DLD1 (cell line): ENCODE measurements around the gene GRM4.

ENCODE experiments used
- in situ Hi-C: cut with HindIII; loops from 2 replicates; pipeline ENCODE4 v1.10.0; 2017; ENCODE audit warnings: low sequenced_read_pairs

The GRM4 gene

DNA sequence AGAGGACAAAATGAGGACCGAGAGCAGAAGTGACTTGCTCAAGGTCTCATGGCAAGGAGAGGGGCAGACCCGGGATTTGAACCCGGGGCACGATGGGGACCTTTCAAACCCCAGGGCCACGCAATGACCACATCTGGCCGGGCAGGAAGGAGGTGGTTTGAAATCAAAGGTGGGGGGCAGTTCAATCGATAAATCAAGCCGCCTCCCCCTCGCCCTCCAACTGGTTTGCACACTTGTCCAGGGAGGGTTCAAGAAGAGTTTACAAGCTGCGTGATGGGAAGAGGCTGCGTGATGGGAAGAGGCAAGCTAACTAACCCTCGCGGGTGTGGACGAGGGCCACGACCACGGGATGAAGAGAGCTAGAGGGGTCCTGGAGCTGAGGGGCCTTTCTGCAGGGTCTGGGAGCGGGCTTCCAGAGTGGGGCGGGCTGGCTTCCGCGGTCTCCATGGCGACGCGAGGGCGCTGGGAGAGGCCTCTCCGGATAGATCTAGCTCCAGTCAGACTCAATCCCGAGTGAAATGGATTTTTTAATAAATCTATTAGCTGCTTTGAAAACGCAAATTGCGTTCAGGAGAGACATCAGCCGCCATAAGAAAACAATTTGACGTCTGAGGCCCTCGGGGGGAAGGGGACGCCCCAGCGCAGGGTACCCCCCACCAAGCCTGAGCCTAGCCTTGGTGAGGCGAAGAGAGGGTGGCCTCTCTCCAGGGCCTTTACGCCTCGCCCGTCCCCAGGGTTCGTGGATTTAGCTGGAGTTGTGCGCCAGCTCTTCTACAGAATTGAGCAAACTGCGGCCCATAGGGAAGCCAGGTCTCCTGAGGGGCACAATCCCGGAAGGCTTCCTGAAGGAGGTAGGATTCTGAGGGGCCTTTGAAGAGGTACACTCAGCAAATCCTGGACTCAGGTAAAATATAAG lies 143.9 kb downstream of the GRM4 start:
- in situ Hi-C loops = no loop called here

GRCh38 chr6:34000281-34000680 lies 145.6 kb downstream of the GRM4 start:
- in situ Hi-C loops = no loop called here

GRCh38 chr6:33999567-33999966 lies 146.3 kb downstream of the GRM4 start:
- in situ Hi-C loops = no loop called here

- in situ Hi-C loops = no loop called here
Measured at GRCh38 chr6:33998660-33999059, 147.2 kb downstream of the GRM4 start.

DNA sequence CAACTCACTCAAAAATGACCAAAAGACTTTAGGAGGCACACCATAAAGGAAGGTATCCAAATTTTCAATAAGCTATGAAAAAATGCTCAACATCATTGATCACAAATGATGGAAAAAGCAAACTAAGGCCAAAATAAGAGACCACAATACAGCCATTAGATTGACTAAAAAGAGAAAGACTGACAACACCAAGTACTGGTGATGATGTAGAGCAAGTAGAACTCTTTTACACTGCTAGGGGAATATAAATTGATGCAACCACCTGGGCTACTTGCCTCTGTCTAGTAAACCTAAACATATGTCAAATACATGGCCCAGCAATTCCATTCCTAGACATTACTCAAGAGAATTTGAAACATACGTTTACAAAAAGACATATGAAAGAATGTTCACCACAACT lies 148.6 kb downstream of the GRM4 start:
- in situ Hi-C loops = no loop called here

DNA sequence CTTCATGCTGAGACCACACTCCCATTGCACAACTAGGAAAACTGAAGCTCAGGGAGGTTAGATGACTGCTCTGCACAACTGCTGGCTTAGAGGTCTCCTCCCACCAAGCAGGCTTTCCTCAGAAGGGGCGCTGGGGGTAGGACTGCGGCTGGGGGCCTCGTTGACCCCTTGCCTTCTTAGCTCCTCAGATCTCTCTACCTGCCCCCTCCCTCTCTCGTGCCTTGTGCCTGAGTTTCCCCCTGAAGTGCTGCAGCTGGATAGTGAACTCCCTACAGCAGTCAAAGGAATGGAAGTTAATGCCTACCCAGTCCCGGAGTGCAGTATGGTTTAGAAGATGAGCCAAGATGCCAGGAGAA lies 149.8 kb downstream of the GRM4 start:
- in situ Hi-C loops = no loop called here

DNA sequence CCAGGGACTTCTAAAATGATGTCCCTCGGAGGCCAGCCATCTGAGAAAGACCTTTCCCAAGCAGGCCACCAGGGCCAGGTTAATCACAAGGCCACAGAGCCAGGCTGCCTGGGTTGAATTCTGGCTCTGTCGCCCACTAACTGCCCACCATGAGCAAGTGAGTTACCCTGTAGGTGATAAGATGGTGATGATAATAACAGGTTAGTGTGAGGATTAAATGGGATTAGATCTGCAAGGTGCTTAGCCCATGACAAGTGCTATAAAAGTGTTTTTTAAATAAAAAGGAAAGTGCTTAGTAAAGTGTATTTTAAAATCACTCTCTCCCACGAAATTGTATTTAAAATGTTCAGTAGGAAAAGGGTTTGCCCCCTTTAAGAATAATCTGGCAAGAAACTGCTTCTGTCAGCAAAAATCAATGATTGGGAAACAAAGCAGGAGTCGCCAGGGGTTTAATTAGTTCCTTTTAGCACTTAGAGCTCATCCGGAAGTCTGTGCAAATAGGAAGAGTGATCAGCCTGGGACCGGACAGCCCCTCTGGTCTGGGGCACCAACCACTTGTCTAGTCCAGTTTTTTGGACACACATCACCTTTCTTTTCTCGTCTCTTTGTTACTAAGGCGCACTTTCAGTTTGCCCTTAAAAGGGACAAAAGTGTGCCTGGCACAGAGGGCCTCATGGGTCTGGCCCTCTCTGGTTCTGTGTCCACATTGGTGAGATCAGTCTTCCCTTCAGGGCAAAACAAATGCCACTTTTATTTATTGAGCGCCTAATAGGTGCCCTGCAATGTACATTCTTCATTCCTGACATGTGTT lies 150.4 kb downstream of the GRM4 start:
- in situ Hi-C loops = no loop called here

- in situ Hi-C loops = no loop called here
Measured at GRCh38 chr6:33994472-33995308, 151.2 kb downstream of the GRM4 start.

- in situ Hi-C loops = no loop called here
Measured at GRCh38 chr6:33993653-33994471, 152.0 kb downstream of the GRM4 start.

GRCh38 chr6:33993091-33993490 lies 152.8 kb downstream of the GRM4 start:
- in situ Hi-C loops = no loop called here

DNA sequence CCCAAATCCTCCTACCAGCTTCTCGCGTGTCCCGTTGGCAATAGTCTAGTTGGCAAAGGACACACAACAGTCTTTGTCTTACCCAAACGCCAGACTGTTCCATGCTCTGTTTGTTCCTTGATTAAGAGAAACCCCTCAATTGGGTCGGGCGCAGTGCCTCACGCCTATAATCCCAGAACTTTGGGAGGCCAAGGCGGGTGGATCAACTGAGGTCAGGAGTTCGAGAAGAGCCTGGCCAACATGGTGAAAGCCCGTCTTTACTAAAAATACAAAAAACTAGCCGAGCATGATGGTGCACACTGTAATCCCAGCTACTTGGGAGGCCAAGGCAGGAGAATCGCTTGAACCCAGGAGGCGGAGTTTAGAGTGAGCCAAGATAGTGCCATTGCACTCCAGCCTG lies 153.7 kb downstream of the GRM4 start:
- in situ Hi-C loops = no loop called here

GRCh38 chr6:33991610-33992009 lies 154.3 kb downstream of the GRM4 start:
- in situ Hi-C loops = no loop called here

- in situ Hi-C loops = no loop called here
Measured at GRCh38 chr6:33990061-33990541, 155.8 kb downstream of the GRM4 start.

DNA sequence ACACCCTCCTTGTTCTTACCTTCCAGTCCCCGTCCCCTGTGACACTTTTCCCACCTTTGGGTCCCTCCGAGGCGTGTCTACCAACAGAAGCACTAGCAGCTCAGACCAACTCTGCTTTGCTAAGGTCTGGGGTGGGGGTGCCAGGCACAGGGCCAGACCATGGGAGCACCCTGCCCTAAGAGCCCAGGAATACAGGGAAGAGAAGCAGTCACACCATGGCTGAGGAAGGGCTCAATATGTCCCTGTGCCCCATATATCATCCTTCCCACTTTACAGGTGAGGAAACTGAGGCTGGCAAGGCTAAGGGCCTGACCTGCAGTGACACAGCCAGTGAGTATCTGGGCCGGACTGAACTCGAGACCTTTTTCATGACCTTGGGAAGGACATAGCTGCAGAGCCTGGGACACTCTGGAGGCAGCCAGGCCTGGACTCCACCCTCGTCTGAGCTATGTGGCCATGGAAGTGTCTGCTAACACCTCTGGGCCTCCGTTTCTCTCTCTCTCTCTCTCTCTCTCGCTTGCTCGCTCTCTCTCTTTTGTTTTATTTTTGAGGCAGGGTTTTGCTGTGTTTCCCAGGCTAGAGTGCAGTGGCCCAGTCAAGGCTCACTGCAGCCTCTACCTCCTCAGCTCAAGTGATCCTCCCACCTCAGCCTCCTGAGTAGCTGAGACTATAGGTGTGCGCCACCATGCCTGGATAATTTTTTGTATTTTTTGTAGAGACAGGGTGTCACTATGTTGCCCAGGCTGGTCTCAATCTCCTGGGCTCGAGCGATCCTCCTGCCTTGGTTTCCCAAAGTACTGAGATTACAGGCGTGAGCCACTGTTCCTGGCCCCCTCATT lies 156.7 kb downstream of the GRM4 start:
- in situ Hi-C loops = no loop called here

DNA sequence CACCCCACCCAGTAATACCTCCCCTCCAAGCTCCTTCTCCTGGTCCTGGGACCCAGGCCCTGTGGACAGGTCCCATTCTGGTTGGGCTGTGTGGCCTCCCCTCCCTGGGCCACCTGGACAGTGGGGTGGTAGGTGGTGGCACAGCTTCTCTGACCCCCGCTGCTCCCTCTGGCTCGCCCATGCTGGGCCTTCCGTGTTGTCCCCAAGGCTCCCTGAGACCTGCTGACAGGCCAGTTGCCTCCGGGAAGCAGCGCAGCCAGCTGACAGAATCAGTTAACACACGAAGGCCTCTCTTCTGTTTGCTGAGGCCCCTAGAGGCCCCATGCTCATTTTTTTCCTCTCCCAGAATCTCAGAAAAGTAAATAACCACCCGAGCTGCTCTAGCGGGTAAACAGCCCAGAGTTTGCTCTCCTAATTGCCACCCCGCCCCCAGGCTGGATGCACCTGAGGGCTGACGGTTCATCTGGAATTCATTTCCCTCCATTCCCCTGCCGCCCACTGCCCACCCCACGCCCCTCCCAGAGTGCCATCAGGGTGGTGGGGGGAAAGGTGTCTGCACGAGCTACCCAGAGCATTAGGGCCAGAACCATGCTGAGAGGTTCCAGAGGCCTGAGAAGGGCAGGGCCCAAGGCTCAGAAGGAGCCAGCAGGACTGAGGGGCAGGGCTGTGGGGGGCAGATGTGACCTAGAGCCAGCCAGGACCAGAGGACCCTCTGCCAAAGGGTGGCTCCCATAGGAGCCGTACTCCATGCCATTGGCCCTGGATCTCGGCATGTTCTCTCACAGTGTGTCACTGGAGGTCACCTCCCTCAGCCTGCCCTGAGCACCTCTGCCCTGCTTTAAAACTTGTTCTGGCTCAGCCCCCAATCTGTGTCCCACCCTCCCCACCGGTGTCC lies 157.5 kb downstream of the GRM4 start:
- in situ Hi-C loops = no loop called here

DNA sequence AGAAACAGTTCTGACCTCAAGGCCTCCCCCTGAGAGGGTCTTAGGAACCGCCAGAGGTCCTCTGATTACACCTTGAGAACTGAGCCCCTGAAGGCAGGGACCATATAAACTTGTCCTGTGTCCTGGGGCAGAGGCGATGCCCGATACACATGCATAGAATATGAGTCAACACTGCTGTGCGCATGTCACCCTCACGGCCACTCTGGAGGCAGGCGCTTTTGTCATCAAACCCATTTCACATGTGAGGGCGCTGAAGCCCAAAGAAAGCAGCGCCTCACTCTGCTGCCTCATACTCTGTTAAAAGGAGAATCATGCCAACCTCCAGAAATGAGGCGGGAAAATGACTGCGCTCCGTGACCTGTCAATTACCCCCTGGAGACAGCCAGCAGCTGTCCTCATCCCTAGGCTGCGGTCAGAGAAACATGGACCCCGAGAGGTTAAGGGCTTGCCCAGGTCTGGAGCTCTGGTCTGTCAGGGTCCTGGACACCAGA lies 158.3 kb downstream of the GRM4 start:
- in situ Hi-C loops = no loop called here

GRCh38 chr6:33985947-33986346 lies 159.9 kb downstream of the GRM4 start:
- in situ Hi-C loops = no loop called here

GRCh38 chr6:33985313-33985751 lies 160.6 kb downstream of the GRM4 start:
- in situ Hi-C loops = no loop called here
